ENCODE data around the gene CCBE1.

The CCBE1 gene

DNA sequence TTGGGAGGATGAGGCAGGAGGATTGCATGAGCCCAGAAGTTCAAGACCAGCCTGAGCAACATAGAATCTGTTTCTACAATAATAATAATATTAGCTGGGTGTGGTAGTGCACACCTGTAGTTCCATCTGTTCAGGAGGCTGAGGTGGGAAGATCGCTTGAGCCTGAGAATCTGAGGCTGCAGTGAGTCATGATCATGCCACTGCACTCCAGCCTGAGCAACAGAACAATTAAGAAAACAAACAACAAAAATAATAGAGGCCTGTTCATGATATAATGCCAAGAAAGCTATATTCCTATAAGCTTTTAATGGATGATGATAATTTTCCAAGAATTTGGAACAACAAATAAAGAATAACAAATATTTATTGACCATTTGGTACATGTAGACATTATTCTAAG, 6.9 kb upstream of the CCBE1 start:
- TF ChIP-seq, protein P1, sequence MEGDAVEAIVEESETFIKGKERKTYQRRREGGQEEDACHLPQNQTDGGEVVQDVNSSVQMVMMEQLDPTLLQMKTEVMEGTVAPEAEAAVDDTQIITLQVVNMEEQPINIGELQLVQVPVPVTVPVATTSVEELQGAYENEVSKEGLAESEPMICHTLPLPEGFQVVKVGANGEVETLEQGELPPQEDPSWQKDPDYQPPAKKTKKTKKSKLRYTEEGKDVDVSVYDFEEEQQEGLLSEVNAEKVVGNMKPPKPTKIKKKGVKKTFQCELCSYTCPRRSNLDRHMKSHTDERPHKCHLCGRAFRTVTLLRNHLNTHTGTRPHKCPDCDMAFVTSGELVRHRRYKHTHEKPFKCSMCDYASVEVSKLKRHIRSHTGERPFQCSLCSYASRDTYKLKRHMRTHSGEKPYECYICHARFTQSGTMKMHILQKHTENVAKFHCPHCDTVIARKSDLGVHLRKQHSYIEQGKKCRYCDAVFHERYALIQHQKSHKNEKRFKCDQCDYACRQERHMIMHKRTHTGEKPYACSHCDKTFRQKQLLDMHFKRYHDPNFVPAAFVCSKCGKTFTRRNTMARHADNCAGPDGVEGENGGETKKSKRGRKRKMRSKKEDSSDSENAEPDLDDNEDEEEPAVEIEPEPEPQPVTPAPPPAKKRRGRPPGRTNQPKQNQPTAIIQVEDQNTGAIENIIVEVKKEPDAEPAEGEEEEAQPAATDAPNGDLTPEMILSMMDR (conservative IDR thresholded peaks at IDR 0.05; ENCODE audit: low read depth, low read length) = no peak
- H3K4me3 ChIP-seq (ENCODE audit: low read length) = no peak overlapping the region
- DNase-seq (ENCODE audit: low read depth) = no peak

DNA sequence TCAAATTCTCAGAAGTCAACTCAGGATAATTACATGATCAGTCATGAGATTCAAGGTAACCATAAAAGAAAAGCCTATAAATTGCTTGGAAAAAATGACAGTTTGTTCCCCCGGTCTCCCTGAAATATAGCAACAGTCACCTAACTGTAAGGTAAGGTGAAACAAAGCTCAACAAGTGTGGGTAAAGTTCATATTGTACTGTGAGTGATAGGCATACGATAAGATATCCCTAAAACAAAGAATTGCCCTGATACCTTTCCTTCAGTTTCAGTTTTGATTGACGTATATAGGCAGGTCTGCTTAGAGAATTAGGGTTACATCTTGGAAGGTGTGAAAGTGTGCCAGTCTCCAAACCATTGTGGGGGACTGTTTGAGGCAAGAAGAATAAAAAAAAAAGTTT, 4.0 kb upstream of the CCBE1 start:
- no peak for DNase-seq (ENCODE audit: low read depth)
- TF ChIP-seq, protein P1 (conservative IDR thresholded peaks at IDR 0.05; ENCODE audit: low read depth, low read length) = no peak
- no peak overlapping the region for H3K4me3 ChIP-seq (ENCODE audit: low read length)

DNA sequence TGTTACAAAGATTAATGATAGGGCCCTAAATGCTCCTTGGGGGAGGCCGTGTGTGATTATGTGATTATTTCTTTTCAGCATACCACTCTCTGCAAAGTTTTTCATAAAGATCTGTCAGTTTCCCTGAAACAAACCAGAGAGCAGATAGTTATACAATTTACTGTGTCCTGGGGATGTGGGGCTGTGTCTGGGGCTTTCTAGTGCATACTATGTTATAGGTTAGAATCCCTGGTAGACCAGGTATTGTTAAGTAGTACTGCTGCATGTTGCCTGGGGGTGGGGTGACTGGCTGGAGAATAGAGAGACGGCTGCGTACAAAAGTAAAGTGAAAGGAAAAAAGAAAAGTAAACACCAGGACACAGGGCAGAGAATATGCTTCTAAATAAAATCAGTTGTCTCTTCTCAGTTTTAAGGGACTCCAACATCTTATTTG, 3.3 kb upstream of the CCBE1 start:
- no peak for DNase-seq (ENCODE audit: low read depth)
- TF ChIP-seq, protein P1 (conservative IDR thresholded peaks at IDR 0.05; ENCODE audit: low read depth, low read length) = no peak
- no peak overlapping the region for H3K4me3 ChIP-seq (ENCODE audit: low read length)

DNA sequence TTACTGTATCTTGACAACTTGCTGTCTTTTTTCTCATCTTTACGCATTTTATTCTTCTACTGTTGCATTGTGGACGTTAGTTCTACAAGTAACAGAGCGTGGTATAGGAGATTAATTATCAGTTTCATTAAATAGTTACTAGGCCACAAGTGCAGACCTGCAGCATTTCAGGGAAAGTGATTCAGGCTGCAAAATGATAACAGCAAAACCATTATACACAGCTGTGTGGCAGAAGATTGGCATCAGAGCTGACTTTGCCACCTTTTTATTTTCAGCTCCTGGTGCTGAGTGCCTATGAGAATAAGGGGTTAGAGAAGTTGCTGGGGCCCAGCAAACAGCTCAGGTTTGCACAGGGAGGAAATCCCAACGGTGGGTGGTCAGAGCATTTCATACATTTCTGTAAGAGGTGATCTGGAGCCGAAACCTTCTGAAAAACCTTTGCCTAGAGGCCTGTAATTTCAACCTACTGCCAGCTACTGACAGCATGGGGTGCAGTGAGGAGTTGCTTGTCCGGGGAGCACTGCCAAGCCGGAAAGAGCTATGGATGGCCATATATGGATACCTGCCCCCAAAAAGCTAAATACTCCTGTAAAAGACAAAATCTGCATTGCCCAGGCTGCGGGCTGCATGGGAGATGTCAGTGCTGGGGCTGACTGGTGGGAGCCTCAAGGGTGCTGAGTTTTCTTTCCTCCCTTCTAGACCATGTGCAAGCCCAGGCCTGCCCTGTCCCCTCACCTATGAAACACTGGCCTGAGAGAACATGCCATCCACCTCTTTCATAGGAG, 2.7 kb upstream of the CCBE1 start:
- DNase-seq (ENCODE audit: low read depth) = no peak
- H3K4me3 ChIP-seq (ENCODE audit: low read length) = no peak overlapping the region

DNA sequence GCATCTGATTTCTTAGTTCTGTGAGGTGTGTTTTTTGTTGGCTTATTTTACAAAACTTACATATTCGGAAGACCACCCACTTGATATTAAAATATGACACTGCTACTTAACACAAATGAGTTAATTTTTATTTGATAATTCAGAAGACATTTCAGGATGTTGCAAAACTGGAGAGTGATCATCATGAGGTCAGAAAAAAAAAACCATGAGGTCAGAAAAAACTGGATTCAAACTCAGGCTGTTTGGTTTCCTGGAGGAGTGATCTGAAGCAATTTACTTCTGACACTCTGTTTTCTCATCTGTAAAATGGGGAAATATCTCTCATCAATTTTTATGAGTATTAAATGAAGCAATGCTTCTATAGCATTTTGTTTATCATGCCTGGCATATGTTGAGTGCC, 1.8 kb upstream of the CCBE1 start:
- no peak overlapping the region for H3K4me3 ChIP-seq (ENCODE audit: low read length)
- DNase-seq (ENCODE audit: low read depth) = no peak
- TF ChIP-seq, protein P1 (conservative IDR thresholded peaks at IDR 0.05; ENCODE audit: low read depth, low read length) = no peak

More for the DNA sequence above, 2.7 kb upstream of the CCBE1 start:
- TF ChIP-seq, protein P1 (conservative IDR thresholded peaks at IDR 0.05; ENCODE audit: low read depth, low read length) = no peak

DNA sequence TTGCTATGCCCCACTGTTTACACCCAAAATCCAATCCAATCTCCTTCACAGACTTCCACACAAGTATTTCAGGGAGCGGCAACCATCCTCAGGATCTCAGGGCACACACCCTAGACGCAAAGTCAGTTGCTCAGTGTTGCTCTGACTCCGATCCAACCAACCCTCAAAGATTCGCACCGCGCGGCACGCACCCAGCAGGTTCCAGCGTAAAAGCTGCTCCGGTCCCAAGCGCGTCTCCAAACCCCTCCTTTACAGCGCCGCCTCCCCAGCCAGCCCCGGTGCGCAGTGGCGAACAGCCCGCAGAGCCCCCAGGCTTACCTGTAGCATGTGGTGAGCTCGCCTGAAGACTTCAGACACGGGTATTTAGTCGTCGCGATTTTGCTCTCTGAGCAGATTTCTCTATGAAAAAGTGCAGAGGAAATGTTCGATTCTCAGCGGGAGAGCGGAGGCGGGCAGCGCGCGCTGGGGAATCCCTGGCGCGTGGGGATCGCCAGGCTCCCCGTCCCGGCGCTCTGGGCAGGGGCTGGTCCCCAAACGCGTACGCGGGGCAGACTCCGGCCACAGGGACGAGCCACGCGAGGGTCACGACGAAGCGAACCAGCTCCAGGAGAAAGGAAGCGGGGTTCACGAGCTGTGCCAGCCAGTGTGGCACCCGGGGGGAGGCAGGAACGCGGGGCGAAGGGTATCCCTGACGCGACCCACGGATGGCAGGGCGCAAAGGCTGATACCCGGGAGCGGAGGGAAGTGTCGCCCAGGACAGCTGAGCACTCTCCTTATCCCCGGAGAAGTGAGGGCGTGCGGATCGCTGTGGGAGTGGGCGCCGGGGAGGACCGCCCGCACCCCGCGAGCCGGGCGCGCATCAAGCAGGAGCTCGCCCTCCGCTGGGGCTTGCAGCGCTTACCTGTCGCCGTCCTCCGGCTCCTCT, 650 bp downstream of the CCBE1 start:
- no peak for DNase-seq (ENCODE audit: low read depth)
- TF ChIP-seq, protein P1 (conservative IDR thresholded peaks at IDR 0.05; ENCODE audit: low read depth, low read length) = no peak
- H3K4me3 ChIP-seq (ENCODE audit: low read length) = peak overlapping the region; percentile 59
